Pancreas (tissue), 10 donors: ENCODE data around the gene CEMIP. TPM values are rescaled to one million over a fixed set of nuclear protein-coding genes. Genes with fewer than 3 reads are reported as not detected.

Source experiments
- ATAC-seq, 4 donors: fragments of 200-7000 bp; cut with Tn5 transposase; one replicate each; pipeline versions ENCODE4 v1.8.0 to v1.9.1; 2020; ENCODE audit warnings: mild to moderate bottlenecking in 4 of 4, moderate library complexity in 4 of 4
- DNase-seq, 6 donors: peaks; one replicate each; pipeline ENCODE4 v3.0.0-alpha.2; 2020
- FAIRE-seq: peaks from 2 replicates; lab custom pipeline; 2012; peaks lifted over from hg19 to GRCh38; lab: Jason Lieb, UNC
- H3K27ac ChIP-seq, 4 donors: fragments of 200-600 bp; sonication (generic); 1 replicate in 3 of 4; 2 replicates in 1 of 4; pipeline versions ENCODE4 v1.5.0 to v1.8.0; 2020
- H3K27me3 ChIP-seq, 4 donors: fragments of 200-600 bp; one replicate each; pipeline ENCODE4 v1.8.0; 2021
- H3K36me3 ChIP-seq, 3 donors: fragments of 200-600 bp; sonication (generic) in 1 of 3; one replicate each; pipeline versions ENCODE4 v1.5.0 to v1.8.0; 2020 to 2021
- H3K4me1 ChIP-seq, 3 donors: fragments of 200-600 bp; one replicate each; pipeline ENCODE4 v1.8.0; 2021
- H3K4me3 ChIP-seq, 4 donors: fragments of 200-600 bp; sonication (generic) in 2 of 4; one replicate each; pipeline versions ENCODE4 v1.5.0 to v1.8.0; 2020 to 2021
- H3K9me3 ChIP-seq, 4 donors: fragments of 200-600 bp; one replicate each; pipeline ENCODE4 v1.8.0; 2021
- whole genome bisulfite sequencing, 2 donors: extraction: QIAGEN DNeasy Blood & Tissue Kit; methylation state at CpG; one replicate each; pipeline ENCODE4 v1.1.7; 2013; 5-methylcytosine and 5-hydroxymethylcytosine counted together
- intact Hi-C, 3 donors: fragments of 100-400 bp; cut with DNase I; formaldehyde crosslinking; loops; one replicate each; pipeline versions ENCODE4 v1.11.1 to v1.14.2; 2022
- polyA plus RNA-seq, 2 donors: library from polyadenylated mRNA; stranded (reverse); fragments of 200-250 nt; gene quantifications; one replicate each; pipeline ENCODE4 v1.2.3, GENCODE V29; 2013
- total RNA-seq, 6 donors: library from RNA; stranded (reverse); fragmentation: NEBNext Ultra II Directional in 4 of 6; extraction: Animal tissue kit (Norgen Biotek cat#: 25700) in 4 of 6; gene quantifications; one replicate each; pipeline versions ENCODE4 v1.2.1 to v1.2.4, GENCODE V29; 2021 to 2023
- TF ChIP-seq, protein P1 (sequence below), 4 donors: fragments of 200-600 bp; sonication (generic) in 3 of 4; IDR thresholded peaks; one replicate each; pipeline versions ENCODE4 v1.5.0 to v1.8.0; 2021; ENCODE audit warnings: antibody characterized with exemption in 4 of 4
- donor health status: healthy with polysubstance abuse.
- donor health status: DM: no; HTN: no; CAD: no; lungs with moderate emphysema.
- donor health status: DM: no; HTN: no; CAD: no.
- donor health status: control.
- donor health status: control.
- donor health status: Bipolar disorder and iron deficiency.
- donor health status: DM: yes; HTN: yes; CAD: no.
- donor health status: DM: no; HTN: no; CAD: no.
- donor health status: DM: no; HTN: no; CAD: no.
- donor health status: DM: yes; HTN: yes; CAD: no.

Gene CEMIP, protein sequence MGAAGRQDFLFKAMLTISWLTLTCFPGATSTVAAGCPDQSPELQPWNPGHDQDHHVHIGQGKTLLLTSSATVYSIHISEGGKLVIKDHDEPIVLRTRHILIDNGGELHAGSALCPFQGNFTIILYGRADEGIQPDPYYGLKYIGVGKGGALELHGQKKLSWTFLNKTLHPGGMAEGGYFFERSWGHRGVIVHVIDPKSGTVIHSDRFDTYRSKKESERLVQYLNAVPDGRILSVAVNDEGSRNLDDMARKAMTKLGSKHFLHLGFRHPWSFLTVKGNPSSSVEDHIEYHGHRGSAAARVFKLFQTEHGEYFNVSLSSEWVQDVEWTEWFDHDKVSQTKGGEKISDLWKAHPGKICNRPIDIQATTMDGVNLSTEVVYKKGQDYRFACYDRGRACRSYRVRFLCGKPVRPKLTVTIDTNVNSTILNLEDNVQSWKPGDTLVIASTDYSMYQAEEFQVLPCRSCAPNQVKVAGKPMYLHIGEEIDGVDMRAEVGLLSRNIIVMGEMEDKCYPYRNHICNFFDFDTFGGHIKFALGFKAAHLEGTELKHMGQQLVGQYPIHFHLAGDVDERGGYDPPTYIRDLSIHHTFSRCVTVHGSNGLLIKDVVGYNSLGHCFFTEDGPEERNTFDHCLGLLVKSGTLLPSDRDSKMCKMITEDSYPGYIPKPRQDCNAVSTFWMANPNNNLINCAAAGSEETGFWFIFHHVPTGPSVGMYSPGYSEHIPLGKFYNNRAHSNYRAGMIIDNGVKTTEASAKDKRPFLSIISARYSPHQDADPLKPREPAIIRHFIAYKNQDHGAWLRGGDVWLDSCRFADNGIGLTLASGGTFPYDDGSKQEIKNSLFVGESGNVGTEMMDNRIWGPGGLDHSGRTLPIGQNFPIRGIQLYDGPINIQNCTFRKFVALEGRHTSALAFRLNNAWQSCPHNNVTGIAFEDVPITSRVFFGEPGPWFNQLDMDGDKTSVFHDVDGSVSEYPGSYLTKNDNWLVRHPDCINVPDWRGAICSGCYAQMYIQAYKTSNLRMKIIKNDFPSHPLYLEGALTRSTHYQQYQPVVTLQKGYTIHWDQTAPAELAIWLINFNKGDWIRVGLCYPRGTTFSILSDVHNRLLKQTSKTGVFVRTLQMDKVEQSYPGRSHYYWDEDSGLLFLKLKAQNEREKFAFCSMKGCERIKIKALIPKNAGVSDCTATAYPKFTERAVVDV (N-terminal part only)
- total RNA-seq (under 1 TPM in 5 of 6 donors, not detected in 1; 0.09 to 0.41 (median 0.23) TPM), polyA plus RNA-seq (under 1 TPM; 0.07 to 0.11 TPM)

DNA sequence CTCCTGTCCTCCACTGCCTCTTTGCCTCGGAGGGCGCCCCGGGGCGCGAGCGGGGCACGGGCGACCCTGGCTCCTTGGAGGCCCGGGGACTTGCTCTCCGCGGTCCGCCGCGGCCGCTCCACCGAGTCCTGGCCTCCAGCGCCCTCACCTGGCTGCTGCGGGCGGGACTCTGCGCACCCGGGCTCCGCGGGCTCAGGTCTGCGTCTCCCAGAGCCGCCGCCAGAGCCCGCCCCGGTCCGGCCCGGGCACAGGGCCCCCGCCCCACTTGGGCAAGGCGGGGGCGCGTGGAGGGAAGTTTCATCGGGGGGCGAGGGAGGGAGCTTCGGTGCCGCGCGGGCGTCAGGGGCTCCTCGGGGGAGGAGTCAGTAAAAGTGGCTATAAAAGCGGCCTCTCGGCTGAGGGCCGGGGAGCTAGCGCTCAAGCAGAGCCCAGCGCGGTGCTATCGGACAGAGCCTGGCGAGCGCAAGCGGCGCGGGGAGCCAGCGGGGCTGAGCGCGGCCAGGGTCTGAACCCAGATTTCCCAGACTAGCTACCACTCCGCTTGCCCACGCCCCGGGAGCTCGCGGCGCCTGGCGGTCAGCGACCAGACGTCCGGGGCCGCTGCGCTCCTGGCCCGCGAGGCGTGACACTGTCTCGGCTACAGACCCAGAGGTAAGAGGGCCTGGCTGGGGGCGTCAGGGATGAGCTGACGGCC is at the start of gene CEMIP:
CEMIP (plus strand) TSS at position 407 of the 694 bp plus-strand sequence. CDS start 94,510 bp downstream, outside the sequence.
- Histone ChIP-seq H3K4me1 (peaks cover 0 to 9% (median 6%) of the 10 kb centered on the region in 3 donors), H3K36me3 (no peaks in the 10 kb centered on the region), H3K27me3 (peaks cover 0 to 25% (median 5%) of the 10 kb centered on the region in 4 donors), H3K9me3 (no peaks in the 10 kb centered on the region), H3K4me3 (peak within 1 kb of the TSS; percentile 23 to 53 (median 32)), H3K27ac (no peak within 1 kb of the TSS)
- intact Hi-C loops: loop anchor here in 2 of 3 donors (5.0 kb wide), 3 partner anchors 207 to 327 kb away; no protein-coding TSS in a partner anchor
- 1% methylated on average over 70 to 75 of the region's 75 CpGs for WGBS, 2 donors
- FAIRE-seq: no peak
- TF ChIP-seq, protein P1, sequence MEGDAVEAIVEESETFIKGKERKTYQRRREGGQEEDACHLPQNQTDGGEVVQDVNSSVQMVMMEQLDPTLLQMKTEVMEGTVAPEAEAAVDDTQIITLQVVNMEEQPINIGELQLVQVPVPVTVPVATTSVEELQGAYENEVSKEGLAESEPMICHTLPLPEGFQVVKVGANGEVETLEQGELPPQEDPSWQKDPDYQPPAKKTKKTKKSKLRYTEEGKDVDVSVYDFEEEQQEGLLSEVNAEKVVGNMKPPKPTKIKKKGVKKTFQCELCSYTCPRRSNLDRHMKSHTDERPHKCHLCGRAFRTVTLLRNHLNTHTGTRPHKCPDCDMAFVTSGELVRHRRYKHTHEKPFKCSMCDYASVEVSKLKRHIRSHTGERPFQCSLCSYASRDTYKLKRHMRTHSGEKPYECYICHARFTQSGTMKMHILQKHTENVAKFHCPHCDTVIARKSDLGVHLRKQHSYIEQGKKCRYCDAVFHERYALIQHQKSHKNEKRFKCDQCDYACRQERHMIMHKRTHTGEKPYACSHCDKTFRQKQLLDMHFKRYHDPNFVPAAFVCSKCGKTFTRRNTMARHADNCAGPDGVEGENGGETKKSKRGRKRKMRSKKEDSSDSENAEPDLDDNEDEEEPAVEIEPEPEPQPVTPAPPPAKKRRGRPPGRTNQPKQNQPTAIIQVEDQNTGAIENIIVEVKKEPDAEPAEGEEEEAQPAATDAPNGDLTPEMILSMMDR (IDR thresholded peaks at IDR 0.05): peak; percentile 21 to 64 (median 58)
- DNase-seq: peak; percentile 48 to 93 (median 72)
- peak; percentile 90 to 93 (median 92) for ATAC-seq

DNA sequence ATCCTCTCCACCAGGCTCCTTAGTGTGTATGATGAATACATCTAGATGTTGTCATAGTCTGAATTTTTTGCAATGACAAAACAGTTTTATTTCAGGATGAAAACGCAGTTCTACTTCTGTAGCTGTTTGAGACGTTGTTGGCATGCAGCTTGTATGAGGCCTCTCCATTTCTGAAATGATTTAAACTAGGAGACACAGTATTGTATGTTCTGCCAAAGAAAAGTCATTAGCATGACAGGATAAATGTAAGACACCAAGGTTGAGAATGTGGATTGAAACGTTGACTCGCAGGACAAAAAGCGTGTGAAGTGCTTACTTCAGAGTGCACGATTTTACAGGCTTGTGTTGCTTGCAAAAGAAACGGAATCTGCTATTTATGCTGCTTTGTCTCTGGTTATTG is 48.8 kb upstream of the CEMIP start:
- TF ChIP-seq, protein P1 (IDR thresholded peaks at IDR 0.05): no peak
- no peak for FAIRE-seq
- Histone ChIP-seq H3K36me3 (no peaks in the 10 kb centered on the region), H3K27me3 (no peaks in the 10 kb centered on the region), H3K4me1 (no peaks in the 10 kb centered on the region), H3K9me3 (no peaks in the 10 kb centered on the region), H3K4me3 (no peak overlapping the region), H3K27ac (no peak overlapping the region)
- intact Hi-C loops: no loop called here
- 89 to 94% methylated on average over 7 of the region's 7 CpGs for WGBS, 2 donors
- ATAC-seq: no peak
- no peak for DNase-seq

DNA sequence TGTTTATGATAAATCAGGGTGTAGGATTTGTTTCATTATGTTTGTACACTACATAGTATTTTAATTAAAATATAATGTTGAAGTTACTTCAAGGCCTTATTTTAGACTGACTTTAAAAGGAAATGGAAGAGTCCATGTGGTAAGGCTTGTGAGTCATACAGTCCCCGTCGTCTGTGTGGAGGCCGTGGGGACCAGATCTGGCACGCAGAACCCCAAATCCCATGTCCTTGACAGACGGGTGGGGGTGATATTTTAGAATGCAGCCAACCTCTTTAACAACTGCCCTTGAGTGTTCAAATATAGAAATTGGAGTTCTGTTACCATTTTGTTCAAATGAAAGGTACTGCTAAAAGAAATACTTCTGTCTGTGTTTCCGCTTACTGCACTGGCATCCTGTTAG is 48.2 kb upstream of the CEMIP start:
- H3K4me1 ChIP-seq: no peaks in the 10 kb centered on the region
- TF ChIP-seq, protein P1 (IDR thresholded peaks at IDR 0.05): no peak
- no peak overlapping the region for H3K4me3 ChIP-seq
- no peak overlapping the region for H3K27ac ChIP-seq
- H3K9me3 ChIP-seq: no peaks in the 10 kb centered on the region
- intact Hi-C loops: no loop called here
- DNase-seq (no peak), ATAC-seq (no peak), FAIRE-seq (no peak)
- WGBS, 2 donors: 77 to 81% methylated on average over 6 of the region's 6 CpGs
- H3K36me3 ChIP-seq: no peaks in the 10 kb centered on the region
- no peaks in the 10 kb centered on the region for H3K27me3 ChIP-seq

DNA sequence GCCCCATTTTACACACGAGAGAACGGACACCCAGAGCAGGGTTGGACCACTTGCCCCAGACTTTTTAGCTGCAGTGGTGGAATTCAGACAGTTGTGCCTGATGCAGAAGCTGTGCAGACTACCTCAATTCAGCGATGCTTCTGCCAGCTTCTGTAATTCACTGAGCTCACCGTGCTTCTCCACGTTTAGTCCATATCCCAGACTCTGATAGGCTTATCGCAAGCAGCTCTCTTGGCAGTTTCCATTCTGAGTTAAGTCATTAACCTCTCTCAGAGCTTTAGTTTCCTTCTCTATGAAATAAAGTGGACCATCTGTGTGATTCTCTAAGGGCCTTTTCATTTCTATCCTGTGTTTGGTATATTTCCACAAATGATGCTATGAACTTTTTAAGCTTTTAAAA is 47.0 kb upstream of the CEMIP start:
- H3K36me3 ChIP-seq: no peaks in the 10 kb centered on the region
- H3K27me3 ChIP-seq: no peaks in the 10 kb centered on the region
- 74 to 78% methylated on average over 6 of the region's 6 CpGs for WGBS, 2 donors
- ATAC-seq: no peak
- H3K9me3 ChIP-seq: no peaks in the 10 kb centered on the region
- TF ChIP-seq, protein P1 (IDR thresholded peaks at IDR 0.05): no peak
- H3K4me3 ChIP-seq: no peak overlapping the region
- no peak for DNase-seq
- intact Hi-C loops: no loop called here
- H3K27ac ChIP-seq: no peak overlapping the region
- no peaks in the 10 kb centered on the region for H3K4me1 ChIP-seq
- no peak for FAIRE-seq
